Uterus (tissue), 4 donors: Measurements from ENCODE around the gene POLA2. TPM values are rescaled to one million over a fixed set of nuclear protein-coding genes. Genes with fewer than 3 reads are reported as not detected.

ENCODE experiments used
- DNase-seq, 2 donors: peaks; one replicate each; pipeline ENCODE4 v3.0.0-alpha.2; 2019 to 2020
- H3K27ac ChIP-seq, 2 donors: fragments of 200-600 bp; sonication (generic); 1 replicate in 1 of 2; 2 replicates in 1 of 2; pipeline ENCODE4 v1.5.1; 2016 to 2018
- H3K27me3 ChIP-seq, 2 donors: fragments of 200-600 bp; sonication (generic); one replicate each; pipeline ENCODE4 v1.5.1; 2018 to 2019; ENCODE audit warnings: control low read depth in 1 of 2
- H3K36me3 ChIP-seq, 2 donors: fragments of 200-600 bp; sonication (generic); one replicate each; pipeline ENCODE4 v1.5.1; 2019; ENCODE audit warnings: control low read depth in 1 of 2
- H3K4me1 ChIP-seq, 2 donors: fragments of 200-600 bp; sonication (generic); one replicate each; pipeline ENCODE4 v1.5.1; 2018 to 2019; ENCODE audit warnings: control low read depth in 1 of 2
- H3K4me3 ChIP-seq, 2 donors: fragments of 200-600 bp; sonication (generic); 1 replicate in 1 of 2; 2 replicates in 1 of 2; pipeline ENCODE4 v1.5.1; 2018 to 2019; ENCODE audit warnings: mild to moderate bottlenecking in 1 of 2
- H3K9me3 ChIP-seq, 2 donors: fragments of 200-600 bp; sonication (generic); one replicate each; pipeline ENCODE4 v1.5.1; 2019; ENCODE audit warnings: control low read depth in 1 of 2
- CTCF ChIP-seq, 4 experiments: fragments of 200-600 bp in 2 of 4; fragments of 450-650 bp in 2 of 4; sonication (generic) in 2 of 4; IDR thresholded peaks; one replicate each; pipeline ENCODE4 v1.5.1; 2016 to 2019; ENCODE audit warnings: antibody characterized with exemption in 4 of 4, mild to moderate bottlenecking in 2 of 4, moderate library complexity in 1 of 4
- POLR2A ChIP-seq, 2 donors: fragments of 450-650 bp; IDR thresholded peaks; one replicate each; pipeline ENCODE4 v1.6.1; 2016; ENCODE audit warnings: antibody characterized with exemption in 2 of 2, mild to moderate bottlenecking in 1 of 2, moderate library complexity in 1 of 2
- intact Hi-C: fragments of 100-400 bp; cut with DNase I; formaldehyde crosslinking; loops from one replicate; pipeline ENCODE4 v1.15.1; 2023; ENCODE audit warnings: low total_unique reads
- total RNA-seq, 4 donors: library from RNA; depleted of rRNA in 3 of 4; stranded (reverse); fragments of >200 nt in 3 of 4; gene quantifications; one replicate each; pipeline versions ENCODE4 v1.1.0 to v1.2.4, GENCODE V29; 2014 to 2023
- donor health status: DM: yes; HTN: yes; CAD: no.

POLA2 gene
- total RNA-seq, 4 donors from 2014 or later: 3.3 to 13.5 (median 7.6) TPM

GRCh38 chr11:65308281-65308891, 46.6 kb downstream of the POLA2 start:
- no peaks in the 10 kb centered on the region for H3K36me3 ChIP-seq
- no peaks in the 10 kb centered on the region for H3K9me3 ChIP-seq
- intact Hi-C loops: no loop called here
- no peak overlapping the region for H3K4me3 ChIP-seq
- H3K27ac ChIP-seq: peak overlapping the region in 1 of 2 donors; percentile 43
- no peaks in the 10 kb centered on the region for H3K4me1 ChIP-seq
- no peak for TF ChIP-seq CTCF (IDR thresholded peaks at IDR 0.05)
- no peak for TF ChIP-seq POLR2A (IDR thresholded peaks at IDR 0.05)
- no peak for DNase-seq
- H3K27me3 ChIP-seq: no peaks in the 10 kb centered on the region

- TF ChIP-seq CTCF (IDR thresholded peaks at IDR 0.05) (no peak), POLR2A (IDR thresholded peaks at IDR 0.05) (no peak)
- Histone ChIP-seq H3K36me3 (no peaks in the 10 kb centered on the region), H3K4me1 (no peaks in the 10 kb centered on the region), H3K27me3 (no peaks in the 10 kb centered on the region), H3K9me3 (no peaks in the 10 kb centered on the region), H3K4me3 (no peak overlapping the region), H3K27ac (peak overlapping the region in 1 of 2 donors; percentile 43)
- intact Hi-C loops: no loop called here
- DNase-seq: no peak
Measured at GRCh38 chr11:65309006-65309405, 47.2 kb downstream of the POLA2 start.

- TF ChIP-seq CTCF (IDR thresholded peaks at IDR 0.05): no peak
- no peak for TF ChIP-seq POLR2A (IDR thresholded peaks at IDR 0.05)
- Histone ChIP-seq H3K9me3 (no peaks in the 10 kb centered on the region), H3K4me3 (no peak overlapping the region), H3K4me1 (no peaks in the 10 kb centered on the region), H3K27me3 (no peaks in the 10 kb centered on the region), H3K27ac (no peak overlapping the region), H3K36me3 (no peaks in the 10 kb centered on the region)
- DNase-seq: no peak
- intact Hi-C loops: no loop called here
Measured at GRCh38 chr11:65310215-65310614, 48.5 kb downstream of the POLA2 start.

GRCh38 chr11:65310736-65311135, 49.0 kb downstream of the POLA2 start:
- TF ChIP-seq POLR2A (IDR thresholded peaks at IDR 0.05) (no peak), CTCF (IDR thresholded peaks at IDR 0.05) (no peak)
- no peak for DNase-seq
- no peaks in the 10 kb centered on the region for H3K4me1 ChIP-seq
- H3K9me3 ChIP-seq: no peaks in the 10 kb centered on the region
- H3K27me3 ChIP-seq: no peaks in the 10 kb centered on the region
- H3K27ac ChIP-seq: no peak overlapping the region
- H3K36me3 ChIP-seq: no peaks in the 10 kb centered on the region
- no peak overlapping the region for H3K4me3 ChIP-seq
- intact Hi-C loops: no loop called here

- Histone ChIP-seq H3K36me3 (no peaks in the 10 kb centered on the region), H3K27ac (no peak overlapping the region), H3K4me3 (no peak overlapping the region), H3K9me3 (no peaks in the 10 kb centered on the region), H3K27me3 (no peaks in the 10 kb centered on the region), H3K4me1 (no peaks in the 10 kb centered on the region)
- intact Hi-C loops: no loop called here
- no peak for DNase-seq
- TF ChIP-seq POLR2A (IDR thresholded peaks at IDR 0.05) (no peak), CTCF (IDR thresholded peaks at IDR 0.05) (no peak)
Measured at GRCh38 chr11:65311170-65311678, 49.5 kb downstream of the POLA2 start.
